Endothelial cell of umbilical vein (primary cell): Measurements from ENCODE around the gene COL16A1. TPM values are rescaled to one million over a fixed set of nuclear protein-coding genes. Genes with fewer than 3 reads are reported as not detected.

Source experiments
- BruUV-seq: library from RNA; stranded (reverse); fragments of 400-500 nt; replicated peaks from 2 replicates; lab custom pipeline; 2021; lab: Mats Ljungman, UMichigan
- CTCF ChIA-PET: fragments of 300-600, 350-600 bp; sonication (Branson Sonifier 250); formaldehyde crosslinking; loops from one replicate; lab custom pipeline; 2021; ENCODE audit warnings: antibody characterized with exemption, inconsistent platforms; lab: Charles Lee
- POLR2A ChIA-PET: fragments of 300-600, 350-600 bp; sonication (Branson Sonifier 250); formaldehyde crosslinking; loops from one replicate; lab custom pipeline; 2021; ENCODE audit warnings: antibody characterized with exemption, inconsistent platforms; lab: Charles Lee
- DNase-seq: peaks from one replicate; pipeline ENCODE4 v3.0.0-alpha.2; 2011; ENCODE audit warnings: low read depth, low spot score
- FAIRE-seq: peaks from 2 replicates; lab custom pipeline; 2011; peaks lifted over from hg19 to GRCh38; lab: Jason Lieb, UNC
- H2AFZ ChIP-seq: 2 replicates; pipeline ENCODE4 v1.6.0; 2012; ENCODE audit warnings: low read depth, low read length, control low read depth, inconsistent platforms
- H3K27ac ChIP-seq: 2 replicates; pipeline ENCODE4 v1.5.1; 2011; ENCODE audit warnings: low read depth, mild to moderate bottlenecking, control low read depth, low read length, moderate library complexity; ENCODE audit not compliant: insufficient read depth
- H3K27me3 ChIP-seq, 2 experiments: 2 replicates each; pipeline versions ENCODE4 v1.6.0 to v1.6.1; 2011; ENCODE audit warnings: low read length in 2 of 2, mixed read lengths in 1 of 2; ENCODE audit not compliant: control insufficient read depth in 2 of 2, insufficient read depth in 2 of 2
- H3K36me3 ChIP-seq, 2 experiments: 2 replicates in 1 of 2; 3 replicates in 1 of 2; pipeline ENCODE4 v1.5.1; 2011; ENCODE audit warnings: low read length in 2 of 2, mild to moderate bottlenecking in 1 of 2, moderate library complexity in 1 of 2; ENCODE audit not compliant: control insufficient read depth in 2 of 2, insufficient read depth in 2 of 2; ENCODE audit errors: extremely low read depth in 1 of 2
- H3K4me1 ChIP-seq: 3 replicates; pipeline ENCODE4 v1.5.1; 2011; ENCODE audit warnings: mild to moderate bottlenecking, low read length; ENCODE audit not compliant: control insufficient read depth, insufficient read depth; ENCODE audit errors: extremely low read depth
- H3K4me2 ChIP-seq: 2 replicates; pipeline ENCODE4 v1.6.1; 2011; ENCODE audit warnings: low read length, control low read depth, mixed read lengths; ENCODE audit not compliant: insufficient read depth
- H3K4me3 ChIP-seq, 3 experiments: fragments of 200-600 bp in 1 of 3; sonication (generic), shearing (Covaris generic) in 1 of 3; replicated peaks in 1 of 3; 2 replicates each; pipeline ENCODE4 v1.5.1; 2011 to 2016; ENCODE audit warnings: control low read depth in 3 of 3, low read length in 3 of 3, mild to moderate bottlenecking in 2 of 3, inconsistent platforms in 1 of 3, low read depth in 1 of 3, moderate library complexity in 1 of 3; ENCODE audit not compliant: insufficient read depth in 1 of 3
- H3K79me2 ChIP-seq: 2 replicates; pipeline ENCODE4 v1.6.0; 2012; ENCODE audit warnings: low read length, inconsistent platforms; ENCODE audit not compliant: control insufficient read depth, insufficient read depth
- H3K9ac ChIP-seq: replicated peaks from 2 replicates; pipeline ENCODE3; 2011; ENCODE audit warnings: low read length, control low read depth; ENCODE audit not compliant: insufficient read depth; ENCODE audit errors: extremely low read depth
- H3K9me1 ChIP-seq: replicated peaks from 3 replicates; pipeline ENCODE4 v1.6.0; 2011; ENCODE audit warnings: mild to moderate bottlenecking, low read length; ENCODE audit not compliant: control insufficient read depth, insufficient read depth; ENCODE audit errors: extremely low read depth
- H3K9me3 ChIP-seq: replicated peaks from 2 replicates; pipeline ENCODE4 v1.5.1; 2012; ENCODE audit warnings: low read length, inconsistent platforms; ENCODE audit not compliant: control insufficient read depth, insufficient read depth
- H4K20me1 ChIP-seq: replicated peaks from 2 replicates; pipeline ENCODE3; 2011; ENCODE audit warnings: mild to moderate bottlenecking, low read length; ENCODE audit not compliant: control insufficient read depth, insufficient read depth; ENCODE audit errors: extremely low read depth
- CTCF ChIP-seq, 2 donors: IDR thresholded peaks; 1 replicate in 1 of 2; 2 replicates in 1 of 2; pipeline ENCODE4 v1.5.1; 2011; ENCODE audit warnings: low read length in 2 of 2, mild to moderate bottlenecking in 2 of 2, moderate library complexity in 2 of 2, control low read depth in 1 of 2, inconsistent platforms in 1 of 2, low read depth in 1 of 2; ENCODE audit not compliant: insufficient read depth in 1 of 2; ENCODE audit errors: extremely low read depth in 1 of 2
- EZH2 ChIP-seq: IDR thresholded peaks from 2 replicates; pipeline ENCODE4 v1.6.1; 2012; ENCODE audit warnings: borderline replicate concordance, low read depth, mild to moderate bottlenecking, moderate library complexity, low read length, inconsistent platforms; ENCODE audit not compliant: severe bottlenecking
- FOS ChIP-seq: IDR thresholded peaks from 2 replicates; pipeline ENCODE4 v1.6.1; 2011; ENCODE audit warnings: mild to moderate bottlenecking, low read length, moderate library complexity, borderline replicate concordance; ENCODE audit not compliant: insufficient read depth
- GATA2 ChIP-seq: IDR thresholded peaks from 2 replicates; pipeline ENCODE4 v1.7.0; 2011; ENCODE audit warnings: low read depth, mild to moderate bottlenecking, moderate library complexity, mixed read lengths, low read length; ENCODE audit not compliant: insufficient read length, insufficient read depth
- JUN ChIP-seq: IDR thresholded peaks from 2 replicates; pipeline ENCODE4 v1.6.1; 2011; ENCODE audit warnings: borderline replicate concordance, low read depth; ENCODE audit not compliant: insufficient read length, insufficient read depth
- MAX ChIP-seq: IDR thresholded peaks from 2 replicates; pipeline ENCODE4 v1.6.1; 2011; ENCODE audit not compliant: insufficient read depth, insufficient read length
- MYC ChIP-seq: IDR thresholded peaks from one replicate; pipeline ENCODE4 v1.6.1; 2011; ENCODE audit warnings: mild to moderate bottlenecking, low read depth, low read length
- POLR2A ChIP-seq: IDR thresholded peaks from 2 replicates; pipeline ENCODE4 v1.6.1; 2012; ENCODE audit warnings: low read depth, mild to moderate bottlenecking, control low read depth, low read length
- POLR2AphosphoS5 ChIP-seq: IDR thresholded peaks from 2 replicates; pipeline ENCODE4 v1.6.1; 2012; ENCODE audit warnings: low read depth, mild to moderate bottlenecking, control low read depth, low read length, moderate library complexity; ENCODE audit not compliant: insufficient read depth
- dilution Hi-C: fragments of 300-500 bp; cut with MboI; formaldehyde crosslinking; loops from one replicate; pipeline ENCODE4 v1.15.0; 2019; ENCODE audit warnings: low sequenced_read_pairs; ENCODE audit not compliant: extremely low pct_ligation_motif_present
- intact Hi-C: fragments of 100-400 bp; cut with micrococcal nuclease; formaldehyde crosslinking; loops from one replicate; pipeline ENCODE4 v1.10.0; 2022
- polyA plus RNA-seq, 4 experiments: library from polyadenylated mRNA; depleted of rRNA in 3 of 4; stranded (reverse) in 3 of 4; unstranded in 1 of 4; fragments of >200 nt; gene quantifications; 2 replicates each; pipeline versions ENCODE4 v1.2.1 to v1.2.3, GENCODE V29; 2011 to 2012; ENCODE audit warnings: missing spikeins in 1 of 4
- total RNA-seq: library from RNA; stranded (reverse); gene quantifications from 2 replicates; pipeline ENCODE4 v1.2.3, GENCODE V29; 2021

COL16A1 gene
- total and polyA plus RNA-seq, 2 donors (not counting 3 experiments of a cell fraction or from before 2014, with no cell fraction given) = 0.68 to 1.2 TPM

- CTCF ChIA-PET = interaction anchor here (1.0 to 11.5 kb wide), 9 partner anchors 42 to 401 kb away, joined by 3 to 180 read pairs (median 6); partner anchors contain the start of gene COL16A1
- no peaks in the 10 kb centered on the region for H3K27me3 ChIP-seq
- no peak for FAIRE-seq
- intact Hi-C loops = loop anchor here (5.0 kb wide), 1 partner anchor 300 kb away; no protein-coding TSS in a partner anchor
- DNase-seq = no peak
- no peak overlapping the region for H3K9ac ChIP-seq
- no peak overlapping the region for H3K4me2 ChIP-seq
- POLR2A ChIA-PET = no interaction called here
- H3K79me2 ChIP-seq = no peaks in the 10 kb centered on the region
- H3K4me3 ChIP-seq = no peak overlapping the region
- no peaks in the 10 kb centered on the region for H4K20me1 ChIP-seq
- no peaks in the 10 kb centered on the region for H3K36me3 ChIP-seq
- no peak overlapping the region for H2AFZ ChIP-seq
- no peak overlapping the region for H3K27ac ChIP-seq
- TF ChIP-seq POLR2AphosphoS5 = no peak
- no peak for TF ChIP-seq MYC
- TF ChIP-seq MAX = no peak
- no peak for TF ChIP-seq GATA2
- TF ChIP-seq CTCF (IDR thresholded peaks at IDR 0.05; ENCODE audit: extremely low read depth in 1 of 2, insufficient read depth in 1 of 2, low read depth in 1 of 2, low read length in 2 of 2) = no peak
- no peak for TF ChIP-seq JUN
- no peak for TF ChIP-seq EZH2
- TF ChIP-seq FOS = no peak
- no peak for TF ChIP-seq POLR2A
- dilution Hi-C loops = no loop called here
- H3K9me3 ChIP-seq = no peaks in the 10 kb centered on the region
- no TSS peak for BruUV-seq
- no peaks in the 10 kb centered on the region for H3K9me1 ChIP-seq
- H3K4me1 ChIP-seq = no peaks in the 10 kb centered on the region
Observed at GRCh38 chr1:31661856-31662255, 42.0 kb downstream of the COL16A1 start.
